Measurements from ENCODE around the gene BTK.
A peak's percentile ranks its signal among the peaks of the same experiment; 100 is the strongest.

Gene BTK

GRCh38 chrX:101385795-101386541 is at the start of gene BTK:
Gene BTK (minus strand): TSS chrX:101386191. CDS start chrX:101375284, 10,907 bp downstream.
- Histone ChIP-seq H3K36me3 (ENCODE audit: control insufficient read depth, insufficient read depth, low read length) (no peaks in the 10 kb centered on the region), H3K4me3 (ENCODE audit: low read length) (no peak within 1 kb of the TSS), H3K4me1 (ENCODE audit: control insufficient read depth, insufficient read depth, low read length) (peaks cover 3% of the 10 kb centered on the region), H3K9me3 (ENCODE audit: control insufficient read depth, low read length) (no peaks in the 10 kb centered on the region), H3K27me3 (ENCODE audit: control insufficient read depth, insufficient read depth, low read length) (no peaks in the 10 kb centered on the region), H3K9ac (ENCODE audit: low read length) (no peak within 1 kb of the TSS)

GRCh38 chrX:101430457-101431078 is 44.6 kb upstream of the BTK start:
- no peak overlapping the region for H3K9ac ChIP-seq (ENCODE audit: low read length)
- H3K4me1 ChIP-seq (ENCODE audit: control insufficient read depth, insufficient read depth, low read length), result no peaks in the 10 kb centered on the region
- no peaks in the 10 kb centered on the region for H3K9me3 ChIP-seq (ENCODE audit: control insufficient read depth, low read length)
- H3K36me3 ChIP-seq (ENCODE audit: control insufficient read depth, insufficient read depth, low read length), result no peaks in the 10 kb centered on the region
- no peaks in the 10 kb centered on the region for H3K27me3 ChIP-seq (ENCODE audit: control insufficient read depth, insufficient read depth, low read length)
- H3K4me3 ChIP-seq (ENCODE audit: low read length), result no peak overlapping the region

- Histone ChIP-seq H3K4me3 (ENCODE audit: low read length) (no peak overlapping the region), H3K27me3 (ENCODE audit: control insufficient read depth, insufficient read depth, low read length) (no peaks in the 10 kb centered on the region), H3K9ac (ENCODE audit: low read length) (no peak overlapping the region), H3K4me1 (ENCODE audit: control insufficient read depth, insufficient read depth, low read length) (no peaks in the 10 kb centered on the region), H3K36me3 (ENCODE audit: control insufficient read depth, insufficient read depth, low read length) (no peaks in the 10 kb centered on the region), H3K9me3 (ENCODE audit: control insufficient read depth, low read length) (no peaks in the 10 kb centered on the region)
Measured at GRCh38 chrX:101429934-101430333, 43.9 kb upstream of the BTK start.

DNA sequence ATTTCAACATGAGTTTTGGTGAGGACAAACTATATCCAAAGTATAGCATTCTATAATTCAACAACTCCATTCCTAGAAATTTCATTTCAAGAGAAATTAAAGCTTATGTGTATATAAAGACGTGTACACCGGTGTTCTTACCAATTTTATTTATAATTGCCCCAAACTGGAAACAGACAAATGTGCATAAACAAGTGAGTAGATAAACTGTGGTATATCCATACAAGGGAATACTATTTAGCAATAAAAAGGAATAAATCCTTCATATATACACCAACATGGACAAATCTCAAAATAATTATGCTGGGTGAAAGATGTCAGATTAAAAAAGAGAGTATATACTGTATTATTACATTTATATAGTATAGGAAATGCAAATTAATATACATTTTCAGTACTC is 42.0 kb upstream of the BTK start:
- no peaks in the 10 kb centered on the region for H3K36me3 ChIP-seq (ENCODE audit: control insufficient read depth, insufficient read depth, low read length)
- H3K27me3 ChIP-seq (ENCODE audit: control insufficient read depth, insufficient read depth, low read length), result no peaks in the 10 kb centered on the region

DNA sequence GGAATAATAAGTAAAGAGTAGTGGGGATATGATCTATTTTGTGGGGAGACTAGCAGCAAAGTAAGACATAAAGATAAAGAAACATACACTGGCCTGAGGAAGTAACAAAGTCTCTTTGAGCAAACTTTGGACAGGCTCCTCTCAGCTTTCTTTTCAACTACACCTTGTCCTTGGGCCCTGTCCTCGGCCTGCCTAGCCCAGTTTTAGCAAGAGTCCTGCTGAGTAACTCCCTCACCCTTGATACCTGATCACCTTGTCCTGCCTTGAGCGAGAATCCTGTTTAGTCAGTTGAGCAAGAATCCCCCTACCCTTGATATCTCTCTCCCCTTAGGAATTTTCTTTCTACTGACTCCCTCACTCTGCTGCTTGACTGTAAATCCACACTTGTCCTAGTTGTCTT is 33.5 kb upstream of the BTK start:
- Histone ChIP-seq H3K9me3 (ENCODE audit: control insufficient read depth, low read length) (no peaks in the 10 kb centered on the region), H3K4me3 (ENCODE audit: low read length) (no peak overlapping the region), H3K36me3 (ENCODE audit: control insufficient read depth, insufficient read depth, low read length) (no peaks in the 10 kb centered on the region), H3K9ac (ENCODE audit: low read length) (no peak overlapping the region), H3K4me1 (ENCODE audit: control insufficient read depth, insufficient read depth, low read length) (peaks cover 5% of the 10 kb centered on the region), H3K27me3 (ENCODE audit: control insufficient read depth, insufficient read depth, low read length) (no peaks in the 10 kb centered on the region)

More for the DNA sequence above, 42.0 kb upstream of the BTK start:
- Histone ChIP-seq H3K9me3 (ENCODE audit: control insufficient read depth, low read length) (no peaks in the 10 kb centered on the region), H3K9ac (ENCODE audit: low read length) (no peak overlapping the region), H3K4me3 (ENCODE audit: low read length) (no peak overlapping the region), H3K4me1 (ENCODE audit: control insufficient read depth, insufficient read depth, low read length) (no peaks in the 10 kb centered on the region)

GRCh38 chrX:101417981-101418841 is 32.2 kb upstream of the BTK start:
- no peaks in the 10 kb centered on the region for H3K9me3 ChIP-seq (ENCODE audit: control insufficient read depth, low read length)
- H3K4me1 ChIP-seq (ENCODE audit: control insufficient read depth, insufficient read depth, low read length), result peaks cover 5% of the 10 kb centered on the region
- H3K9ac ChIP-seq (ENCODE audit: low read length), result peak overlapping the region; percentile 93

GRCh38 chrX:101417190-101417589 is 31.2 kb upstream of the BTK start:
- peak overlapping the region; percentile 25 for H3K4me3 ChIP-seq (ENCODE audit: low read length)
- no peaks in the 10 kb centered on the region for H3K9me3 ChIP-seq (ENCODE audit: control insufficient read depth, low read length)
- H3K36me3 ChIP-seq (ENCODE audit: control insufficient read depth, insufficient read depth, low read length), result no peaks in the 10 kb centered on the region
- H3K27me3 ChIP-seq (ENCODE audit: control insufficient read depth, insufficient read depth, low read length), result no peaks in the 10 kb centered on the region
- peaks cover 5% of the 10 kb centered on the region for H3K4me1 ChIP-seq (ENCODE audit: control insufficient read depth, insufficient read depth, low read length)
- peak overlapping the region; percentile 93 for H3K9ac ChIP-seq (ENCODE audit: low read length)

More at GRCh38 chrX:101417981-101418841, 32.2 kb upstream of the BTK start:
- Histone ChIP-seq H3K4me3 (ENCODE audit: low read length) (peak overlapping the region; percentile 25), H3K36me3 (ENCODE audit: control insufficient read depth, insufficient read depth, low read length) (no peaks in the 10 kb centered on the region), H3K27me3 (ENCODE audit: control insufficient read depth, insufficient read depth, low read length) (no peaks in the 10 kb centered on the region)

- no peak overlapping the region for H3K9ac ChIP-seq (ENCODE audit: low read length)
- H3K36me3 ChIP-seq (ENCODE audit: control insufficient read depth, insufficient read depth, low read length), result no peaks in the 10 kb centered on the region
- no peak overlapping the region for H3K4me3 ChIP-seq (ENCODE audit: low read length)
- no peaks in the 10 kb centered on the region for H3K9me3 ChIP-seq (ENCODE audit: control insufficient read depth, low read length)
- peaks cover 5% of the 10 kb centered on the region for H3K4me1 ChIP-seq (ENCODE audit: control insufficient read depth, insufficient read depth, low read length)
- H3K27me3 ChIP-seq (ENCODE audit: control insufficient read depth, insufficient read depth, low read length), result no peaks in the 10 kb centered on the region
Measured at GRCh38 chrX:101416691-101417090, 30.7 kb upstream of the BTK start.

DNA sequence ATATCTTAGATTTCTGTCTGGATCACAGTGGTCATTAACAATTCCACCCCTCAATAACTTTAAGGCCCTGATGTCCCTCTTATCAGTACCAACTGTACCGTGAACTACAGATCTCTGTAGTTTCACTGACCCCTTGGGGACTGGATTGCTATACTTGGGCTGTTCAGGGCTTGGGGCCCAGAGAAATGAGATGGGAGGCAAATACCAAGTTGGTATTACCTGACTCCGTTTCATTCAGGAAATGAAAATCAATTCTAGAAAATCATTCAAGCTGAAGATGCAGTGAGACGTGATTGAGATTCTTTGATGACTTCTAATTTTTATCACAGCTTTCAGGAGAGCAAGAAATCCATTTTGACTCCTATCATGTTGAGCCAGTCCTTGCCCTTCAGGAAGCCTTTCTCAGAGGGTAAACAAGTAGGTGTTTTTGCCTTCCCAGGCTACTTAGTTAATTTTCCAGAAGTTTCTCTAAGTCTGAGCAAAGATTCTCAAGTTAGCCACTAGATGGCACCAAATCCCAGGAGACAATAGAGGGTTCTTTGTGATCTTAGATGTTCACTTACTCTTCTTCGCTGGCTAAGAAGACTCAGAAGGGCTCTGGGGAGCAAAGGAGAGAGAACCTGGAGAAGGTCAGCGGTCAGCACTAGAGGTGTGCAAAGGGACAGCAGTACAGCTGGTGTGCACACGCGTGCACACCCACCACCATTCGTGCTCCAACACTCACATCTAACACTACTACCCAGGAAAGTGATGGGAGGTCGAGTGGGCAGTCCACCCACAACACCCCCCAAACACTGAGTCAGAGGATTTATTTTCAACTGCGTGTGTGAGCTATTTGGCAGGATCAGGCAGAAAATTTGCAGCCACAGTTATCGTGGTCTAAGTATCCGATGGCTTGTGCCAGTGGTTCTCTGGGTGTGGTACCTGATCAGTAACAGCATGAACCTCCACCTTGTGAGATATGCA is 29.5 kb upstream of the BTK start:
- Histone ChIP-seq H3K4me3 (ENCODE audit: low read length) (no peak overlapping the region), H3K27me3 (ENCODE audit: control insufficient read depth, insufficient read depth, low read length) (no peaks in the 10 kb centered on the region), H3K4me1 (ENCODE audit: control insufficient read depth, insufficient read depth, low read length) (peaks cover 5% of the 10 kb centered on the region), H3K36me3 (ENCODE audit: control insufficient read depth, insufficient read depth, low read length) (no peaks in the 10 kb centered on the region), H3K9ac (ENCODE audit: low read length) (no peak overlapping the region), H3K9me3 (ENCODE audit: control insufficient read depth, low read length) (no peaks in the 10 kb centered on the region)

GRCh38 chrX:101411984-101412383 is 26.0 kb upstream of the BTK start:
- H3K9me3 ChIP-seq (ENCODE audit: control insufficient read depth, low read length), result no peaks in the 10 kb centered on the region
- no peaks in the 10 kb centered on the region for H3K27me3 ChIP-seq (ENCODE audit: control insufficient read depth, insufficient read depth, low read length)
- H3K36me3 ChIP-seq (ENCODE audit: control insufficient read depth, insufficient read depth, low read length), result no peaks in the 10 kb centered on the region
- peaks cover 7% of the 10 kb centered on the region for H3K4me1 ChIP-seq (ENCODE audit: control insufficient read depth, insufficient read depth, low read length)
- no peak overlapping the region for H3K4me3 ChIP-seq (ENCODE audit: low read length)
- H3K9ac ChIP-seq (ENCODE audit: low read length), result no peak overlapping the region

DNA sequence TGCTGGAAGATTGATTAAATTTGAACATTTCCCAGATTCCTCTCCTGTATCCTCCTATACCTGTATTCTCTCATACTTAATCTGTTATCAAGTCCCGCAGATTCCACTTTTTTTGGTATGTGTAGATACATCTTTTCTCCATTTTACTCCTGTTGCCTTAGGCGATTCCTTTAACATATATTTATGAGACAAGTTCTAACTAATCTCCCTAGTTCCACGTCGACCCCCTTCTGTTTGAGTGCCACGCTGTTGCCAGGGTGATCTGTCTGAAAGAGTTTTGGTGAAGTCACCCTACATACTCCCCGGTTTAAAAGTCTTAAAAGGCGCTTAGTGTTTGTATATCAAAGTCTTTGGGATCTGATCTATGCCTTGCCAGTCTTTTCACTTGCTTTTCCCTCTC is 24.5 kb upstream of the BTK start:
- Histone ChIP-seq H3K9ac (ENCODE audit: low read length) (no peak overlapping the region), H3K36me3 (ENCODE audit: control insufficient read depth, insufficient read depth, low read length) (no peaks in the 10 kb centered on the region), H3K9me3 (ENCODE audit: control insufficient read depth, low read length) (no peaks in the 10 kb centered on the region), H3K4me3 (ENCODE audit: low read length) (no peak overlapping the region), H3K4me1 (ENCODE audit: control insufficient read depth, insufficient read depth, low read length) (peaks cover 3% of the 10 kb centered on the region), H3K27me3 (ENCODE audit: control insufficient read depth, insufficient read depth, low read length) (no peaks in the 10 kb centered on the region)

Data from mucosa of stomach (tissue), 1 donor.